Testis (tissue), 3 donors: ENCODE data around the gene MLXIP. TPM values are rescaled to one million over a fixed set of nuclear protein-coding genes. Genes with fewer than 3 reads are reported as not detected.

Experiments used
- DNase-seq: peaks from one replicate; pipeline ENCODE4 v3.0.0-alpha.2; 2019
- H3K27ac ChIP-seq, 2 donors: fragments of 200-600 bp; sonication (generic); one replicate each; pipeline ENCODE4 v1.5.1; 2019
- H3K27me3 ChIP-seq: fragments of 200-600 bp; sonication (generic); one replicate; pipeline ENCODE4 v1.5.1; 2019
- H3K36me3 ChIP-seq: fragments of 200-600 bp; sonication (generic); one replicate; pipeline ENCODE4 v1.5.1; 2017; ENCODE audit warnings: low read depth; ENCODE audit errors: missing control alignments
- H3K4me1 ChIP-seq: fragments of 200-600 bp; sonication (generic); one replicate; pipeline ENCODE4 v1.5.1; 2019
- H3K4me3 ChIP-seq, 2 donors: fragments of 200-600 bp; sonication (generic); one replicate each; pipeline ENCODE4 v1.5.1; 2017 to 2019
- H3K9me3 ChIP-seq: fragments of 200-600 bp; sonication (generic); one replicate; pipeline ENCODE4 v1.5.1; 2017
- CTCF ChIP-seq, 3 experiments: fragments of 450-650 bp in 2 of 3; fragments of 200-600 bp in 1 of 3; sonication (generic) in 1 of 3; IDR thresholded peaks; one replicate each; pipeline ENCODE4 v1.5.1; 2016 to 2019; ENCODE audit warnings: antibody characterized with exemption in 3 of 3, mild to moderate bottlenecking in 2 of 3, moderate library complexity in 1 of 3
- POLR2A ChIP-seq: fragments of 450-650 bp; IDR thresholded peaks from one replicate; pipeline ENCODE4 v1.6.1; 2017; ENCODE audit warnings: antibody characterized with exemption, mild to moderate bottlenecking, moderate library complexity
- WGBS, 2 donors: methylation state at CpG; one replicate each; pipeline ENCODE4 v1.1.5; 2018; 5-methylcytosine and 5-hydroxymethylcytosine counted together
- intact Hi-C: fragments of 100-400 bp; cut with DNase I; formaldehyde crosslinking; loops from one replicate; pipeline ENCODE4 v1.15.1; 2023; ENCODE audit warnings: low total_unique reads
- polyA plus RNA-seq: library from polyadenylated mRNA; stranded (reverse); fragments of 350-450 nt; fragmentation: Illumina TruSeq; extraction: RNeasy Lipid Tissue Mini Kit (QIAGEN cat#74804); gene quantifications from one replicate; pipeline ENCODE4 v1.2.3, GENCODE V29; 2014; ENCODE audit warnings: low read depth, low replicate concordance; ENCODE audit not compliant: insufficient read depth
- total RNA-seq, 2 donors: library from RNA; depleted of rRNA; stranded (reverse); fragments of >200 nt; gene quantifications; one replicate each; pipeline ENCODE4 v1.2.3, GENCODE V29; 2016

MLXIP gene
- total and polyA plus RNA-seq, 3 donors from 2014 or later = 39.9 to 67.9 (median 61.2) TPM

GRCh38 chr12:122195405-122195804 is 116.8 kb downstream of the MLXIP start:
- no peak for TF ChIP-seq CTCF (IDR thresholded peaks at IDR 0.05)
- TF ChIP-seq POLR2A = no peak
- no peak for DNase-seq
- intact Hi-C loops = no loop called here
- H3K4me1 ChIP-seq = no peaks in the 10 kb centered on the region
- WGBS, 2 donors = 92 to 94% methylated on average over 4 of the region's 4 CpGs
- no peaks in the 10 kb centered on the region for H3K36me3 ChIP-seq
- no peak overlapping the region for H3K27ac ChIP-seq
- no peak overlapping the region for H3K4me3 ChIP-seq
- no peaks in the 10 kb centered on the region for H3K27me3 ChIP-seq
- no peaks in the 10 kb centered on the region for H3K9me3 ChIP-seq

Other genes starting within 250 kb of the MLXIP start
- 10 to 100 TPM in 1 of 2 donors, 1 to 10 TPM in 1; 5.9 to 10.6 TPM for gene HPD, start 219.9 kb upstream of the MLXIP start, total RNA-seq
- gene HPD, start 219.9 kb upstream of the MLXIP start, polyA plus RNA-seq = 11.6 TPM
- 10 to 100 TPM; 51.3 to 80.9 TPM for gene PSMD9, start 190.0 kb upstream of the MLXIP start, total RNA-seq
- 60.7 TPM for gene PSMD9, start 190.0 kb upstream of the MLXIP start, polyA plus RNA-seq
- 10 to 100 TPM; 29.0 to 41.5 TPM for gene CFAP251, start 160.2 kb upstream of the MLXIP start, total RNA-seq
- 56.1 TPM for gene CFAP251, start 160.2 kb upstream of the MLXIP start, polyA plus RNA-seq
- gene BCL7A, start 56.9 kb upstream of the MLXIP start, total RNA-seq = 10 to 100 TPM; 10.2 to 11.1 TPM
- 5.9 TPM for gene BCL7A, start 56.9 kb upstream of the MLXIP start, polyA plus RNA-seq
- gene IL31, start 95.5 kb downstream of the MLXIP start, total RNA-seq = not detected
- gene IL31, start 95.5 kb downstream of the MLXIP start, polyA plus RNA-seq = 0.38 TPM
- gene LRRC43, start 104.4 kb downstream of the MLXIP start, total RNA-seq = 10 to 100 TPM; 10.8 to 11.0 TPM
- gene LRRC43, start 104.4 kb downstream of the MLXIP start, polyA plus RNA-seq = 16.6 TPM
- 1 to 10 TPM; 2.2 to 5.2 TPM for gene B3GNT4, start 125.0 kb downstream of the MLXIP start, total RNA-seq
- 2.1 TPM for gene B3GNT4, start 125.0 kb downstream of the MLXIP start, polyA plus RNA-seq
- 100 to 1,000 TPM; 203 to 204 TPM for gene DIABLO, start 147.3 kb downstream of the MLXIP start, total RNA-seq
- gene DIABLO, start 147.3 kb downstream of the MLXIP start, polyA plus RNA-seq = 138 TPM
- 10 to 100 TPM; 36.1 to 41.3 TPM for gene VPS33A, start 187.7 kb downstream of the MLXIP start, total RNA-seq
- 50.1 TPM for gene VPS33A, start 187.7 kb downstream of the MLXIP start, polyA plus RNA-seq